Vagina (tissue), 2 donors: ENCODE measurements around the gene CCDC197.

ENCODE experiments used
- CTCF ChIP-seq, 3 experiments: fragments of 450-650 bp in 2 of 3; fragments of 200-600 bp in 1 of 3; sonication (generic) in 1 of 3; IDR thresholded peaks; one replicate each; pipeline ENCODE4 v1.5.1; 2017 to 2019; ENCODE audit warnings: antibody characterized with exemption in 3 of 3, mild to moderate bottlenecking in 2 of 3, moderate library complexity in 2 of 3
- POLR2A ChIP-seq, 2 donors: fragments of 450-650 bp; IDR thresholded peaks; one replicate each; pipeline ENCODE4 v1.6.1; 2017; ENCODE audit warnings: antibody characterized with exemption in 2 of 2, mild to moderate bottlenecking in 2 of 2, moderate library complexity in 2 of 2
- POLR2AphosphoS5 ChIP-seq, 2 donors: sonication (generic); formaldehyde crosslinking; IDR thresholded peaks; one replicate each; pipeline ENCODE4 v1.9.0; 2017; ENCODE audit warnings: antibody characterized with exemption in 2 of 2, mild to moderate bottlenecking in 2 of 2, low read depth in 1 of 2; ENCODE audit not compliant: insufficient read depth in 1 of 2

DNA sequence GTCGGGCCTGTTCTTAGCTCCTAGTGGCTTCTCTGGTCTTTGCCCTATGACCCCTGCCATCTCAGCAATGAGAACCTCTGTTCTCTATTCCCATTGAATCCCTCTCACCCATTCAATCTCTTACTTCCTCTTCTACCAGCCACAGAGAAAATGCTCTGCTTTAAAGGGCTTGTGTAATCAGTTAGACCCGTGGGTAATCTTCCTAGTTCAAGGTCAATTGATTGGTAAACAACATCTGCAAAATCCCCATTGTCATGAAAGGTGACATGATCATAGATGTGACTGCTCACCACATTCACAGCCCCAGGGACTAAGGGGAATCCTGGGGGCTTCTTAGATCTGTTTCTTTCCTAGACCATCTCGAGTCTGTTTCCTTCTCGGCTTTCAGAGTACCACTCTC, 7.2 kb upstream of the CCDC197 start:
- TF ChIP-seq POLR2AphosphoS5 (IDR thresholded peaks at IDR 0.05; ENCODE audit: insufficient read depth in 1 of 2, low read depth in 1 of 2) (no peak), POLR2A (IDR thresholded peaks at IDR 0.05) (no peak), CTCF (IDR thresholded peaks at IDR 0.05) (no peak)
